Measurements from ENCODE around the gene DAPK1. TPM values are rescaled to one million over a fixed set of nuclear protein-coding genes. Genes with fewer than 3 reads are reported as not detected.
A peak's percentile ranks its signal among the peaks of the same experiment; 100 is the strongest.

DAPK1 gene
- total and polyA plus RNA-seq, 8 donors = 9.0 to 88.7 (median 50.7) TPM

- 51 to 77% (median 67%) methylated on average over 7 of the region's 7 CpGs for WGBS, 5 donors
- intact Hi-C loops (cut with DNase I; ENCODE audit: low total_unique reads) = no loop called here
- Histone ChIP-seq H3K9me3 (no peaks in the 10 kb centered on the region), H3K4me3 (no peak overlapping the region), H3K36me3 (no peaks in the 10 kb centered on the region), H3K27ac (no peak overlapping the region), H3K4me1 (peaks cover 0 to 48% (median 30%) of the 10 kb centered on the region in 4 donors), H3K27me3 (no peaks in the 10 kb centered on the region)
- TF ChIP-seq CTCF (IDR thresholded peaks at IDR 0.05) (no peak), EP300 (IDR thresholded peaks at IDR 0.05) (no peak)
- no peak for DNase-seq
These were observed 32.0 kb downstream of the DAPK1 start for GRCh38 chr9:87529671-87530070.

DNA sequence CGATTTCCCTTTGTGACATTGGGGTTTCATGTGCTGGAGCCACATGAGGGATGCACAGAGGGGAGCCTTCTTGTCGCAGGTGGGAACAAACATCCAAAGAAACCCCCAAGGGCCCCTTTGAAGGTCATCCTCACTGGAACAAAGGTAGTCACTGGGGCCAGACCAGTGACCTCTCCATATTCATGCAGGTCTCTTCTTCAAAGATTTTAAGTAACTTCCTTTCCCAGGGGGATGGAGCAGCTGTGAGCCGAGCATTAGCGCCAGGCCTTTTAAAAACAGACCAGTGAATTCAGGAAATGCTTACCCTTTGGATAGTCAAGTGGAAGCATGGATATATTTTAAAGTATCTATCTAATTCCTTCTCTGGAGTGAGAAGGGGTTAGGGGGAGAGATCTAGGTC is 33.0 kb downstream of the DAPK1 start:
- WGBS, 5 donors = 81 to 89% (median 87%) methylated on average over 4 of the region's 4 CpGs
- no peak for TF ChIP-seq POLR2AphosphoS5 (IDR thresholded peaks at IDR 0.05)
- no peak for TF ChIP-seq EP300 (IDR thresholded peaks at IDR 0.05)
- TF ChIP-seq CTCF (IDR thresholded peaks at IDR 0.05) = no peak
- TF ChIP-seq POLR2A (IDR thresholded peaks at IDR 0.05) = no peak
- Histone ChIP-seq H3K36me3 (no peaks in the 10 kb centered on the region), H3K27me3 (no peaks in the 10 kb centered on the region), H3K4me3 (no peak overlapping the region), H3K4me1 (peaks cover 0 to 49% (median 30%) of the 10 kb centered on the region in 4 donors), H3K27ac (no peak overlapping the region), H3K9me3 (no peaks in the 10 kb centered on the region)
- intact Hi-C loops (cut with DNase I; ENCODE audit: low total_unique reads) = no loop called here
- DNase-seq = no peak

DNA sequence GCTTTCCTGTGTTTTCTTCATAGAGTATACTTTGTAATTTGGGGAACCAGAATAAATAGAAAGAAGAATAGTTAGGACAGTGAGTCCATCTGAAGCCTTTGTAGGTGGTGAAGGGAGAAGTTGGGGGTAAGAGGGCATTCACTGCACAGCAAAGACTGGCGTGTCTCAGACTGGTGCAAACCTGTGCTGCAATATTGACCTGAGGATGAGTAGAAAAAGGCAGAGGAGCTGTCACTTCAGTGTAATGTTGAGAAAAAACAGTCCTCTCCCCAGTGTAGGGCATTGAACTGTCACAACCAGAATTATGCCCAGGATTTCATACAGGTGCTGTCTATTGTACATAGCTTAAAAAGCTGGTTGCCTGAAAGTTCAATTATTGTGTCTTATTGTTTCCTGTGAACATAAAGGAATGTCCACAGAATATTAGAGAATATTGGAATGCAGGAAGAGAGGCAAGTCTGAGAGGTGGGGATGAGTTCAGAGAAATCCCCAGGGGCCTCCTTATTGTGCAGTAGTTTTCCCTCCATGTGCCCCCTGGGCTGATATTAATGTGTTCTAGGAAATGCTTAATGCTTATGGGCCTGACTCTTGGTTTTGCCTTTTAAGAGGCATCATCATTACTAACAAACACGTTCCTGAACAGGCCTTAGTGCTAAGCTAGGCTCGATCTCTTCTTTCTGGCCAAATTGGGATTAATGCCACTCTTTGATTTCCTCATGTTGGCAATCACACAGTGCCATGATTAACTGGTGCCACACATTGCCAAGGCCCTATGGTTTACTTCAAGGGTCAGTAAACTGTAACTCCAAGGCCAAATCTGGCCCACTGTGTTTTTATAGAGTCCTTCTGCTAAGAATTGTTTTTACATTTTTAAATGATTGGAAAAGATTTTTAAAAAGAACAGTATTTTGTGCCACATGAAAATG is 34.0 kb downstream of the DAPK1 start:
- H3K4me1 ChIP-seq = peaks cover 0 to 55% (median 30%) of the 10 kb centered on the region in 4 donors
- H3K9me3 ChIP-seq = no peaks in the 10 kb centered on the region
- no peaks in the 10 kb centered on the region for H3K36me3 ChIP-seq
- DNase-seq = no peak
- intact Hi-C loops (cut with DNase I; ENCODE audit: low total_unique reads) = no loop called here
- no peak overlapping the region for H3K4me3 ChIP-seq
- WGBS, 5 donors = 66 to 83% (median 80%) methylated on average over 3 of the region's 3 CpGs
- TF ChIP-seq POLR2AphosphoS5 (IDR thresholded peaks at IDR 0.05) = no peak
- TF ChIP-seq POLR2A (IDR thresholded peaks at IDR 0.05) = no peak
- no peak for TF ChIP-seq CTCF (IDR thresholded peaks at IDR 0.05)
- no peak for TF ChIP-seq EP300 (IDR thresholded peaks at IDR 0.05)
- H3K27me3 ChIP-seq = no peaks in the 10 kb centered on the region
- H3K27ac ChIP-seq = peak overlapping the region in 1 of 5 donors; percentile 16

GRCh38 chr9:87533271-87533670 is 35.6 kb downstream of the DAPK1 start:
- Histone ChIP-seq H3K36me3 (no peaks in the 10 kb centered on the region), H3K4me3 (no peak overlapping the region), H3K9me3 (no peaks in the 10 kb centered on the region), H3K27me3 (no peaks in the 10 kb centered on the region), H3K27ac (no peak overlapping the region), H3K4me1 (peaks cover 0 to 45% (median 28%) of the 10 kb centered on the region in 4 donors)
- TF ChIP-seq POLR2AphosphoS5 (IDR thresholded peaks at IDR 0.05) (no peak), EP300 (IDR thresholded peaks at IDR 0.05) (no peak), POLR2A (IDR thresholded peaks at IDR 0.05) (no peak), CTCF (IDR thresholded peaks at IDR 0.05) (no peak)
- intact Hi-C loops (cut with DNase I; ENCODE audit: low total_unique reads) = no loop called here
- no peak for DNase-seq
- 58 to 88% (median 82%) methylated on average over 2 of the region's 2 CpGs for WGBS, 5 donors

Data from stomach (tissue), 9 donors.